Pancreas (tissue), 10 donors: ENCODE data around the gene NUP35. TPM values are rescaled to one million over a fixed set of nuclear protein-coding genes. Genes with fewer than 3 reads are reported as not detected.

Source experiments
- ATAC-seq, 4 donors: fragments of 200-7000 bp; cut with Tn5 transposase; one replicate each; pipeline versions ENCODE4 v1.8.0 to v1.9.1; 2020; ENCODE audit warnings: mild to moderate bottlenecking in 4 of 4, moderate library complexity in 4 of 4
- DNase-seq, 6 donors: peaks; one replicate each; pipeline ENCODE4 v3.0.0-alpha.2; 2020
- FAIRE-seq: peaks from 2 replicates; lab custom pipeline; 2012; peaks lifted over from hg19 to GRCh38; lab: Jason Lieb, UNC
- H3K27ac ChIP-seq, 4 donors: fragments of 200-600 bp; sonication (generic); 1 replicate in 3 of 4; 2 replicates in 1 of 4; pipeline versions ENCODE4 v1.5.0 to v1.8.0; 2020
- H3K27me3 ChIP-seq, 4 donors: fragments of 200-600 bp; one replicate each; pipeline ENCODE4 v1.8.0; 2021
- H3K36me3 ChIP-seq, 3 donors: fragments of 200-600 bp; sonication (generic) in 1 of 3; one replicate each; pipeline versions ENCODE4 v1.5.0 to v1.8.0; 2020 to 2021
- H3K4me1 ChIP-seq, 3 donors: fragments of 200-600 bp; one replicate each; pipeline ENCODE4 v1.8.0; 2021
- H3K4me3 ChIP-seq, 4 donors: fragments of 200-600 bp; sonication (generic) in 2 of 4; one replicate each; pipeline versions ENCODE4 v1.5.0 to v1.8.0; 2020 to 2021
- H3K9me3 ChIP-seq, 4 donors: fragments of 200-600 bp; one replicate each; pipeline ENCODE4 v1.8.0; 2021
- WGBS, 2 donors: extraction: QIAGEN DNeasy Blood & Tissue Kit; methylation state at CpG; one replicate each; pipeline ENCODE4 v1.1.7; 2013; 5-methylcytosine and 5-hydroxymethylcytosine counted together
- intact Hi-C, 3 donors: fragments of 100-400 bp; cut with DNase I; formaldehyde crosslinking; loops; one replicate each; pipeline versions ENCODE4 v1.11.1 to v1.14.2; 2022
- polyA plus RNA-seq, 2 donors: library from polyadenylated mRNA; stranded (reverse); fragments of 200-250 nt; gene quantifications; one replicate each; pipeline ENCODE4 v1.2.3, GENCODE V29; 2013
- total RNA-seq, 6 donors: library from RNA; stranded (reverse); fragmentation: NEBNext Ultra II Directional in 4 of 6; extraction: Animal tissue kit (Norgen Biotek cat#: 25700) in 4 of 6; gene quantifications; one replicate each; pipeline versions ENCODE4 v1.2.1 to v1.2.4, GENCODE V29; 2021 to 2023
- TF ChIP-seq, protein P1 (sequence below), 4 donors: fragments of 200-600 bp; sonication (generic) in 3 of 4; IDR thresholded peaks; one replicate each; pipeline versions ENCODE4 v1.5.0 to v1.8.0; 2021; ENCODE audit warnings: antibody characterized with exemption in 4 of 4
- donor health status: healthy with polysubstance abuse.
- donor health status: DM: no; HTN: no; CAD: no; lungs with moderate emphysema.
- donor health status: DM: no; HTN: no; CAD: no.
- donor health status: control.
- donor health status: control.
- donor health status: Bipolar disorder and iron deficiency.
- donor health status: DM: yes; HTN: yes; CAD: no.
- donor health status: DM: no; HTN: no; CAD: no.
- donor health status: DM: no; HTN: no; CAD: no.
- donor health status: DM: yes; HTN: yes; CAD: no.

Gene NUP35
- total and polyA plus RNA-seq, 8 donors: 5.7 to 13.4 (median 8.5) TPM

DNA sequence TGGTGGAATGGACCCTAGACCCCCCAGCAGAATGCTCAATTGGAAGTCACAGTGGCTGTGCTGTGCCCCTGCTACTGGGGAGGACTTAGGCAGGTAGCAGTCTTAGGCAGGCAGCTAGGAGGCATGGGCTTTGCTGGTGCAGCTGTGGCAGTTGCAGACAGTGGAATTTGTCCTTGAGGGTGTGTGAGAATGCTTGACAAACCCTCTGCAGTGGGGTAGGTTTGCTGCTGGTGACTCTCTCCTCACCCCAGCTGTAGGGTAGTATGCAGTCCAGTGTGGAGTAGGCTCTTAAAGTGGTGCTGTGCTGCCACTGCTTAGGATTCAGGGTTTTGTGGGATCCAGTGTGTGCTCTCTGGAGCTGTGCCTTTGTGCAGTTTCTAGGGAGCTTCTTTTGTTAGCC is 61.3 kb downstream of the NUP35 start:
- no peak for DNase-seq
- peaks cover 0 to 3% (median 0%) of the 10 kb centered on the region in 4 donors for H3K9me3 ChIP-seq
- no peaks in the 10 kb centered on the region for H3K27me3 ChIP-seq
- H3K4me3 ChIP-seq: no peak overlapping the region
- no peak overlapping the region for H3K27ac ChIP-seq
- intact Hi-C loops: no loop called here
- peak in 1 of 4 donors; percentile 18 for ATAC-seq
- H3K36me3 ChIP-seq: peaks cover 0 to 14% (median 0%) of the 10 kb centered on the region in 3 donors
- FAIRE-seq: no peak
- no peaks in the 10 kb centered on the region for H3K4me1 ChIP-seq
- TF ChIP-seq, protein P1, sequence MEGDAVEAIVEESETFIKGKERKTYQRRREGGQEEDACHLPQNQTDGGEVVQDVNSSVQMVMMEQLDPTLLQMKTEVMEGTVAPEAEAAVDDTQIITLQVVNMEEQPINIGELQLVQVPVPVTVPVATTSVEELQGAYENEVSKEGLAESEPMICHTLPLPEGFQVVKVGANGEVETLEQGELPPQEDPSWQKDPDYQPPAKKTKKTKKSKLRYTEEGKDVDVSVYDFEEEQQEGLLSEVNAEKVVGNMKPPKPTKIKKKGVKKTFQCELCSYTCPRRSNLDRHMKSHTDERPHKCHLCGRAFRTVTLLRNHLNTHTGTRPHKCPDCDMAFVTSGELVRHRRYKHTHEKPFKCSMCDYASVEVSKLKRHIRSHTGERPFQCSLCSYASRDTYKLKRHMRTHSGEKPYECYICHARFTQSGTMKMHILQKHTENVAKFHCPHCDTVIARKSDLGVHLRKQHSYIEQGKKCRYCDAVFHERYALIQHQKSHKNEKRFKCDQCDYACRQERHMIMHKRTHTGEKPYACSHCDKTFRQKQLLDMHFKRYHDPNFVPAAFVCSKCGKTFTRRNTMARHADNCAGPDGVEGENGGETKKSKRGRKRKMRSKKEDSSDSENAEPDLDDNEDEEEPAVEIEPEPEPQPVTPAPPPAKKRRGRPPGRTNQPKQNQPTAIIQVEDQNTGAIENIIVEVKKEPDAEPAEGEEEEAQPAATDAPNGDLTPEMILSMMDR (IDR thresholded peaks at IDR 0.05): no peak

DNA sequence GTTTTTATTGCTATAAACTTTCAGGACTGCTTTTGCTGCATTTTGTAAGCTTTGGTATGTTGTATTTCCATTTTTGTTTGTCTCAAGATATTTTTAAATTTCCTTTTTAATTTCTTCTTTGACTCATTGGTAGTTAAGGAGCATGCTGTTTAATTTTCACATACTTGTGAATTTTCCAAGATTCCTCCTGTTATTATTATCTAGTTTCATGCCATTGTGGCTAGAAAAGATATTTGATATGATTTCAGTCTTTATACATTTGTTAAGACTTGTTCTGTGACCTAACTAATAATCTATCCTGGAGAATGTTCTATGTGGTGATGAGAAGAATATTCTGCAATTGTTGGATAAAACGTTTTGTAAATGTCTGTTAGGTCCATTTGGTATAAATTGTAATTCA is 62.1 kb downstream of the NUP35 start:
- Histone ChIP-seq H3K4me3 (no peak overlapping the region), H3K36me3 (peaks cover 0 to 14% (median 0%) of the 10 kb centered on the region in 3 donors), H3K4me1 (no peaks in the 10 kb centered on the region), H3K27ac (no peak overlapping the region), H3K9me3 (peaks cover 0 to 3% (median 0%) of the 10 kb centered on the region in 4 donors), H3K27me3 (no peaks in the 10 kb centered on the region)
- FAIRE-seq (no peak), ATAC-seq (no peak), DNase-seq (no peak)
- intact Hi-C loops: no loop called here
- TF ChIP-seq, protein P1 (IDR thresholded peaks at IDR 0.05): no peak
- 47 to 49% methylated on average over 1 of the region's 1 CpG for WGBS, 2 donors

DNA sequence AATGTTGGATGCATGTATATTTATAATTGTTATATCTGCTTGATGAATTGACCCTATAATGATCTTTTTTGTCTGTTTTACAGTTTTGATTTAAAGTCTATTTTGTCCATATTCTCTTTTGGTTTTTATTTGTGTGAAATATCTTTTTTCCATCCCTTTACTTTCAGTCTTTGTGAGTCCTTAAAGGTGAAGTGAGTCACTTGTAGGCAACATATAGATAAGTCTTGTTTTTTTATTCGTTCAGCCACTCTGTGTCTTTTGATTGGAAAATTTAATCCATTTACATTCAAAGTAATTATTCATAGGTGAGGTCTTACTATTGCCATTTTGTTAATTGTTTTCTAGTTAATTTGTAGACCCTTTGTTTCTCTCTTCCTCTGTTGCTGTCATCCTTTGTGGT is 62.5 kb downstream of the NUP35 start:
- H3K4me3 ChIP-seq: no peak overlapping the region
- DNase-seq (no peak), FAIRE-seq (no peak), ATAC-seq (no peak)
- intact Hi-C loops: no loop called here
- H3K9me3 ChIP-seq: no peaks in the 10 kb centered on the region
- 86 to 97% methylated on average over 1 of the region's 1 CpG for whole genome bisulfite sequencing, 2 donors
- TF ChIP-seq, protein P1 (IDR thresholded peaks at IDR 0.05): no peak
- H3K36me3 ChIP-seq: peaks cover 0 to 14% (median 0%) of the 10 kb centered on the region in 3 donors
- no peak overlapping the region for H3K27ac ChIP-seq
- H3K27me3 ChIP-seq: no peaks in the 10 kb centered on the region
- no peaks in the 10 kb centered on the region for H3K4me1 ChIP-seq

DNA sequence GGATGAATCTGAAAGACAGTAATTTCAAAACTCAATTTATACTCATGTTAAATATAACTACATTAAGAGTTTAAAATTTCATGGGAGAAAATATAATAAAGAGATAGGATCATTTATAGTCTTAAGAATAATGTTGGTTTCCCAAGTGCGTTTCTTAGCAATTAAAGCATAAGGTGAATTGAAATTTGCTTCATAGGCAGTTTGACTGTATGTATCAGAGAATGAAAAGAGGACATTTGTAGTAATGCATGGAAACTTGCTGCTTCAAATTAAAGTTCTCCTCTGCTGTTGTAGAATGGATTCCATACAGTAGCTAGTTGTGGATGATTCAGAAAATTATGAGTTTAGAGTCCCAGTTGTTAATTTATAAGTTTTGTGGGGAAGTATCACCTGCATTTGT is 68.1 kb downstream of the NUP35 start:
- TF ChIP-seq, protein P1 (IDR thresholded peaks at IDR 0.05): no peak
- DNase-seq: no peak
- H3K27ac ChIP-seq: no peak overlapping the region
- WGBS, 2 donors: 94 to 96% methylated on average over 1 of the region's 1 CpG
- no peaks in the 10 kb centered on the region for H3K9me3 ChIP-seq
- no peak overlapping the region for H3K4me3 ChIP-seq
- H3K4me1 ChIP-seq: no peaks in the 10 kb centered on the region
- peaks cover 0 to 6% (median 0%) of the 10 kb centered on the region in 3 donors for H3K36me3 ChIP-seq
- no peaks in the 10 kb centered on the region for H3K27me3 ChIP-seq
- intact Hi-C loops: no loop called here
- ATAC-seq: no peak
- no peak for FAIRE-seq

DNA sequence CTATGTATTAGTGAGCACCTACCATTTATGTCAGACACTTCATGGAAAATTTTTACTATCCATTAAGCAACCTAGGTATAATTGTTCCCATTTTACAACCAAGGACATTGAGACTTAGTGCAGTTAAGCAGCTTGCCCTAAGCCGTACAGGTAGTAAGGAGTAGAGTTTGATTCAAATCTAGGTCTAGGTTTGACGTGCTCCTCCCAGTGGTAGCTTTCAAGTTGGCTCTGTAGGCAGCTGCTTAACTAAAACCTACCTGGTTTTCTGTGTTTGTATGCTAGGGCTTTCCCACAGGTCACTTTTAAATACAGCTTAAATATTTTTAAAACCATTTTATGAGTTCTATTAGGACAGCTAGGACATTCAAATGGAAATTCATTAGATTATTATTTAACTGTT is 69.7 kb downstream of the NUP35 start:
- DNase-seq (no peak), ATAC-seq (no peak), FAIRE-seq (no peak)
- TF ChIP-seq, protein P1 (IDR thresholded peaks at IDR 0.05): no peak
- intact Hi-C loops: no loop called here
- no peaks in the 10 kb centered on the region for H3K4me1 ChIP-seq
- H3K27me3 ChIP-seq: no peaks in the 10 kb centered on the region
- peaks cover 0 to 3% (median 0%) of the 10 kb centered on the region in 3 donors for H3K36me3 ChIP-seq
- H3K9me3 ChIP-seq: no peaks in the 10 kb centered on the region
- H3K27ac ChIP-seq: no peak overlapping the region
- WGBS, 2 donors: 95 to 98% methylated on average over 2 of the region's 2 CpGs
- H3K4me3 ChIP-seq: no peak overlapping the region
